ENCODE data around the gene CCN5.

CCN5 gene

DNA sequence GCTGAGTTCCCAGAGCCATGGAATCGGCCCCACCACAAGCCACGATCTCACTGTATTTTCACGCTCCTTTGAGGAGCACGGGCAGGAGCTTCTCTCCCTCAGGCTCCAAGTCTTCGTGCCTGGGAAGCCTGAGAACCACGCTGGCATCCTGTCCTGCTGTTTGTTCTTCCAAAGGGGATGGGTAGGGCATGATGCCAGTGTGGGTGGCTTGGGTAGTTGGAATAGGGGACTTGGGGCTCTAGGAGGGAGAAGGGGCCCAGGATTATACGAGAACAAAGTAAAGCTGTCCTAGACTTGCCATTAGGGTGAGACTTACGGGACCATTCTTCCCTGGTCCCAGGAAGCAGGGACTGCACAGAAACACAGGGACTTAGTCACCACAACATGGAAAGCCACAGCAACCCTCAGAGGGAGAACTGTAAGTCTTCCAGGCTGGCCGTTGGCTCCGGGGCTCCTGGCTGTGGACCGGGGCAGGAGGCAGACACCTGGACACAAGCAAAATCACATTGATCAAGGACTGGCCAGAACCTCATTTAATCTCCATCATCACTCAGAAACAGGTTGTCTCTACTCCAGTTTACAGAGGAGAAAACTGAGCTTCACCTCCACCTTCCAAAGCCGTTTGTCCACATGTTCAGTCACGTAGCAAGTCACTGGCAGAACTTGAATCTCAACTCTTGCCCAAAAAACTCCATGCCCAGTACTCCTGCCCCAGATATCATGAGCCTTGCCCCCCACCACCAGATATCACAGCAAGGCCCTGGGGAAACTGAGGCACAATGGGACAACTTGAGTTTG is 1.3 kb downstream of the CCN5 start:
- no peak for DNase-seq

DNA sequence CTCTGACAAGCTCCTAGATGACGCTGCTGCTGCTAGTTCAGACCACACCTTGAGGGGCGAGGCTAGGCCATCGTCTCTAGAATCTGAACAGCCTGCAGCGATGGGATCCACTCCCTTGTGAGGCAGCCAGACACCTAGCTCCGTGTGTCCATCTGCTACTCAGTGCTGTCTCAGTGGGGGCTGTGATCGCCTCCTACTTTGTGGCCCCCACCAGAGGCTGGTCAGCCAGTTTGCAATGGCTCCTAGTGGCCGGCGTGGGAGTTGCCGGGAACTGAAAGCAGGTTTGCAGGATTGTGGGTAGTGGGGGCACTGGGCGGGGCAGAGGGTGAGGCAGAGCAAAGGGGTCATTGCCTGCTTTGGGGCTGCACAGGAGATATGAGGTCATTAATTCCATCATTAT is 2.8 kb downstream of the CCN5 start:
- DNase-seq = no peak

- no peak for DNase-seq
Observed at GRCh38 chr20:44719841-44720240, 4.7 kb downstream of the CCN5 start.

DNA sequence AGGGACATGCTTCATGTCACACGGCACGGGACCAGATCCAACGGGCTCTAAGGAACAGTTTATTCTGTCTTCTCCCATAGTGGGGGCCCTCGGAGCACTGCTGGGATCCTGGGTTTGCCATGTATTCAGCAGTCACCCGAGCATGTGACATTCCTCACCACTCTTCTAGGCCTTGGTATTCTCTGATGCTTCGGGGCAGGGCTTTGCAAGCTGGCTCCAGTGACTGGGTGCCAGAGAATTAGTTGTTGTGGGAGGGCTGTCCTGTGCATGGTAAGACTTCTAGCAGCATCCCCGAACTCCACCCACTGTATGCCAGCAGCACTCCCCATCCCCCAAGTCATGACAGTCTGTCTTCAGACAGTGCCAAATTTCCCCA is 5.4 kb downstream of the CCN5 start:
- peak; percentile 90 for DNase-seq

DNA sequence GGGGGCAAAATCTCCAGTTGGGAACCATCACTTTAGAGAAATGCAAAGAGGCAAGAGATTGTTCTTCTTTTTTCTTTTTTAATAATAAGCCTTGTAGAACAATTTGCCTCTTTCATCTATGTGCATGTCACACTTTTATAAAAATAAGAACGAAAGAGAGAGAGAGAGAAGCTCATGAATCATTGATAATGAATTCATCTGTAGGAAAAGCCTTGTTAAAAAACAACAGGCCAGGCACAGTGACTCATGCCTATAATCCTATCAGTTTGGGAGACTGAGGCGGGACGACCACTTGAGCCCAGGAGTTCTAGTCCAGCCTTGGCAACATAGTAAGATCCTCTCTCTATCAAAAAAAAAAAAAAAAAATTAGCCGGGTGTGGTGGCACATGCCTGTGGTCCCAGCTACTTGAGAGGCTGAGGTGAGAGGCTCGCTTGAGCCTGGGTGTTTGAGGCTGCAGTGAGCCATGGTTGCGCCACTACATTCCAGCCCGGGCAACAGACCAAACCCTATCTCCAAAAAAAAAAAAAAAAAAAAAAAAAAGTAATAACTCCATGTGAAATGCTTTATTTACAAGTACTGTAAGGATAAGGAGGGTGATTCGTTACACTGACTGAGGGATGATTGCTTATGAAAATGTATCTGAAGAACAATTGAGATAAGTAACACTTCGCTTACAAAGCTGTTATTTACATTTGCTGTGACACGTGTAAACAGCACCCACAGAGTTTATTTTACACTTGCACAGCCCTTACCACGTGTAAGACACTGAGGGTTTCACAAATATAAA is 6.0 kb downstream of the CCN5 start:
- DNase-seq = no peak

DNA sequence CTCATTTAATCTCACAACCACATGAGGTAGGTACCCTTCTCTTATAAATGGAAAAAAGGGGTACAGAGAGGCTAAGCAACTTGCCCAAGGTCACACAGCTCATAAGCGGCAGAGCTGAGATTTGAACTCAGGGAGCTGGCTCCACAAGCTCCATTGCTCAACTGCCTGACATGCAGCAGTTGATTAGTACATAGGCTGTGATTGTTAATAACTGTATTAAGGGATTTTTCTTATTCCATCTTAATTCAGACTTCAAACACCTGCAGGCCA is 6.6 kb downstream of the CCN5 start:
- no peak for DNase-seq

DNA sequence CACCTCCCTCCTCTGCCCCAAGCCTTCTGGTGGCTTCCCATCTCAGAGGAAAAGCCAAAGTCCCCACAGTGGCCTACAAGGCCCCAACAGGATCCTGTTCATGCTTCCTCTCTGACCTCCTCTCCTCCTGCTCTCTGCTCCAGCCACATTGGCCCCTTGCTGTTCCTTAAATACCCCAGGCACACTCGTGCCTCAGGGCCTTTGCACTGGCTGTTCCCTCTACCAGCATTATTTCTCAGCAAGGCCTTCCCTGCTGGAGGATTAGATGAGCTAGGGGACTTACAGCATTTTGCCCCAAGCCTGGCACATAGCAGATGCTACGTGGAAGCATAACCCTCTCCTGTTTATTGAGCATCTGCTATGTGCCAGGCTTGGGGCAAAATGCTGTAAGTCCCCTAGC is 7.8 kb downstream of the CCN5 start:
- DNase-seq = no peak

DNA sequence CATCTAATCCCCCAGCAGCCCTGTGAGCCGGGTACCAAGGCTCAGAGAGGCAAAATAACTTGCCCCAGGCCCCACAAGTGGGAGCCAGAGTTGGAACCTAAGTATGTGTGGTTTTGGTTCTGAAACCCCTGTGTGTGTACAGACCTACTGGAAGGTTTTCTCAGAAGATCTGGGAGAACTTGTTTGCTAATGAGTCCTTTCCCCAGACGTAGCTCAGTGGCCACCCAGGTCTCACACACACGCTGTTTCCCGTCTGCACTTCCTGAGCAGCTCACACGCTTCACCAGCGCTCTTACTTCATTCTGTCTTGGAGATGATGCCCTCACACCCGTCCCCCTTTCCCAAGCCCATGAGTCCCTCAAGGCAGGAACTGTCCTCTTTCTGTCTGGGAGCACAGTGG is 8.2 kb downstream of the CCN5 start:
- DNase-seq = no peak

DNA sequence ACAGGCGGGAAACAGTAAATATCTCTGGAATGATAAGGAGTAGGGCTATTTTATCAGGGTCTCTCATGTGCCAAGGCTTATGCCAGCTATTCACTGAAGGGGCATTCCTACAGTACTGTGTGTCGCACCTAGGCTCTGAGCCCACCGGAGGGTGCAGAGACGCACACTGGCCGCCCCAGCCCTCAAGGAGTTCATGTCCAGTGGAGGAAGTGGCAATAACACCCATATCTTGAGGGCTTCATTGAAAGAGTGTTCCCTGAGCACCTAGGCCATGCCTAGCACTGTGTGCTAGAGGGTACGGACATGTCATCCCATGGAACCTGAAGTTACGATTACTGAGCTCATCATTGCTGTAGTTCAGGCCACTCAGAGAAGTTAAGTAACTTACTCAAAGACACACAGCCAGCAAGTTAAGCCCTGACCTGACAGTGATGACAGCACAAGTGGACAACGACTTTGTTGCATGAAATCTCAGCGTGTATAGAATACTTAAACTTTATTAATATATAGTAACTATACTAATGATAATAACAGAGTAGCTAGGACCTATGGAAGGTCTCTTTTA is 8.7 kb downstream of the CCN5 start:
- no peak for DNase-seq

DNA sequence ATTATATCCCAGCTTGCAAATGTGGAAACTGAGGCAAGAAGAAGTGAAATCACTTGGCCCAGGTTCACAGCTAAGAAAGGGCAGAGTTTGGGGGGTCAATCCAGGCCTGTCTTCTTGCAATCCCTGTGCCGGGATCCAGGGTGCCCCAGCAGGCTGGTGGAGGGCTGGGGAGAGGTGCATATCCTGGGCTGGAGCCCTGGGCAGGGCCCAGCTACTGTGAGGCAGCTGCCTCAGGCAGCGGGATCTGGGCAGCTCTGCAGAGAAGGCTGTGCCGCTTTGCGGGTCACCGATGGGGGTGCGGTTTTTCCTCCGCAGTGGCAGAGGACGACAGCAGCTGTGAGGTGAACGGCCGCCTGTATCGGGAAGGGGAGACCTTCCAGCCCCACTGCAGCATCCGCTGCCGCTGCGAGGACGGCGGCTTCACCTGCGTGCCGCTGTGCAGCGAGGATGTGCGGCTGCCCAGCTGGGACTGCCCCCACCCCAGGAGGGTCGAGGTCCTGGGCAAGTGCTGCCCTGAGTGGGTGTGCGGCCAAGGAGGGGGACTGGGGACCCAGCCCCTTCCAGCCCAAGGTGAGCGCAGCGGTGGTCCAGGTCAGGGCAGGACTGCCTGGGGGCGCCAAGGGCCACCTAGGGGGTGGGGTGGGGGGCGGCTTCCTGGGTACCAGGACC is 9.4 kb downstream of the CCN5 start:
- DNase-seq = no peak

DNA sequence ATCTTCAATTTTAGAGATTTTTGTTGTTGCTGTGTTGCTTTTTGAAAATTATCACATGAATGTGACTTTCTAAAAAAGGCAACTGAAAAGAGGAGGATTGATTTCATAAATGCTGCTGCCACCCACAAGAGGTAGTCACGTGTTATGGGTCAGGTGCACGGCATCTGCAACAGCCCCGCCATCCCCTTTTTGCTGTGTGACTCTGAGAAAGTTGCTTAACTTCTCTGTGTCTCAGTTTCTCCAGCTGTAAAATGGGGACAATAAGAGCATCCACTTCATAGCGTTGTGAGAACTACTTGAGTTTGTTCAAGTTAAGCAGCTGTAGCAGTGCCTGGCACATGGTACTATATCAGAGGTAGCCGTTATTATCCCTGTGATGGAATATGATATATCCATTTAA is 10.7 kb downstream of the CCN5 start:
- DNase-seq = no peak

GRCh38 chr20:44727039-44727438 is 11.9 kb downstream of the CCN5 start:
- DNase-seq = no peak

GRCh38 chr20:44727651-44728050 is 12.5 kb downstream of the CCN5 start:
- DNase-seq = no peak

GRCh38 chr20:44728801-44729443 is 13.8 kb downstream of the CCN5 start:
- DNase-seq = peak; percentile 77

- peak; percentile 31 for DNase-seq
Observed at GRCh38 chr20:44730441-44730840, 15.3 kb downstream of the CCN5 start.

GRCh38 chr20:44731657-44732056 is 16.5 kb downstream of the CCN5 start:
- DNase-seq = peak; percentile 76

- no peak for DNase-seq
Observed at GRCh38 chr20:44732327-44732726, 17.2 kb downstream of the CCN5 start.

GRCh38 chr20:44733341-44734069 is 18.3 kb downstream of the CCN5 start:
- DNase-seq = peak; percentile 29

- DNase-seq = no peak
Observed at GRCh38 chr20:44734938-44735337, 19.8 kb downstream of the CCN5 start.

DNA sequence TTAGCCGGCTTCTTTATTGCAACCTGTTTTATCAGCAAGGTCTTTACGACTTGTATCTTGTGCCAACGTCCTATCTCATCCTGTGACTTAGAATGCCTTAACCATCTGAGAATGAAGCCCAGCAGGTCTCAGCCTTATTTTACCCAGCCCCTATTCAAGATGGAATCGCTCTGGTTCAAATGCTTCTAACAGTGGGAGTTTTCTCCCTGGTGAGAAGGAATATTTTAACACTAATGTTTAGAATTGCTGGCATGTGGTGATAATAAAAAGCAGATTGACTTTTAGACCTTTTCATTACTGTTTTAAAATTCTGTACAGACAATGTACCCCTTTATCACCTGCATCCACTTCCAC is 20.6 kb downstream of the CCN5 start:
- DNase-seq = no peak

GRCh38 chr20:44736170-44737021 is 21.2 kb downstream of the CCN5 start:
- DNase-seq = peak; percentile 12

DNA sequence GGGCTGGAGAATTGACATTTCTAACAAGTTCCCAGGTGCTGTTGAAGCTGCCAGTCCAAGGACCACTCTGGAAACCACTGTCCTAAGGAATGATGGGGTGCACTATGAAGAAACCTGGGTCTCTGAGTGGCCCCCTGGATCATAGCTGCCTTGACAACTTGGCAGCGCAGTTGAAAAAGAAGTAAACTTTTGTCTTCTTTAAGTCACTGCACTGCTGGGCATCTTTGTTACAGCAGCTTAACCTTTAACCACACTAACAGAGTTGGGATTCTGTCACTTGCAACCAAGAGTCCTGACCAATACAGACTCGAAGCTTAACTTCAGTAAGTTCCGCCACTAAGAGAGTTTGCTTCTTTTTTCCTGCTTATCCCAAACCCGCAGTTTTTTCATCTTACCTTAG is 21.9 kb downstream of the CCN5 start:
- DNase-seq = no peak
